ENCODE measurements around the gene ZFYVE9. TPM values are rescaled to one million over a fixed set of nuclear protein-coding genes. Genes with fewer than 3 reads are reported as not detected.
A peak's percentile ranks its signal among the peaks of the same experiment; 100 is the strongest.
"Not testable (repeated sequence)": the region's sequence is repeated elsewhere in the genome, so short reads cannot be mapped to it uniquely, and the experiment has no call there.

Gene ZFYVE9
- total RNA-seq, 4 donors from 2014 or later, result 25.6 to 95.0 (median 48.3) TPM

- intact Hi-C loops (cut with DNase I; ENCODE audit: low total_unique reads), result loop anchor here (10.0 kb wide), 1 partner anchor 154 kb away; no protein-coding TSS in a partner anchor
Observed at GRCh38 chr1:52140633-52141512, 1.0 kb upstream of the ZFYVE9 start.

GRCh38 chr1:52142220-52143183 is 613 bp downstream of the ZFYVE9 start:
- Histone ChIP-seq H3K4me1 (no peaks in the 10 kb centered on the region), H3K9me3 (no peaks in the 10 kb centered on the region), H3K36me3 (no peaks in the 10 kb centered on the region), H3K27me3 (no peaks in the 10 kb centered on the region), H3K27ac (peak overlapping the region; percentile 99 to 100), H3K4me3 (peak overlapping the region; percentile 68 to 82)
- intact Hi-C loops (cut with DNase I; ENCODE audit: low total_unique reads), result loop anchor here (10.0 kb wide), 1 partner anchor 152 kb away; no protein-coding TSS in a partner anchor
- TF ChIP-seq POLR2A (IDR thresholded peaks at IDR 0.05) (no peak), CTCF (IDR thresholded peaks at IDR 0.05) (no peak)
- DNase-seq, result peak; percentile 32 to 37

More at GRCh38 chr1:52140633-52141512, 1.0 kb upstream of the ZFYVE9 start:
- TF ChIP-seq CTCF (IDR thresholded peaks at IDR 0.05) (no peak), POLR2A (IDR thresholded peaks at IDR 0.05) (no peak)
- Histone ChIP-seq H3K27ac (peak overlapping the region; percentile 99 to 100), H3K4me3 (peak overlapping the region; percentile 68 to 82), H3K9me3 (no peaks in the 10 kb centered on the region), H3K36me3 (no peaks in the 10 kb centered on the region), H3K4me1 (no peaks in the 10 kb centered on the region), H3K27me3 (no peaks in the 10 kb centered on the region)
- no peak for DNase-seq

GRCh38 chr1:52145137-52145536 is 3.2 kb downstream of the ZFYVE9 start:
- H3K9me3 ChIP-seq, result no peaks in the 10 kb centered on the region
- no peak overlapping the region for H3K27ac ChIP-seq
- intact Hi-C loops (cut with DNase I; ENCODE audit: low total_unique reads), result loop anchor here (10.0 kb wide), 1 partner anchor 150 kb away; no protein-coding TSS in a partner anchor
- TF ChIP-seq CTCF (IDR thresholded peaks at IDR 0.05) (no peak), POLR2A (IDR thresholded peaks at IDR 0.05) (no peak)
- H3K36me3 ChIP-seq, result no peaks in the 10 kb centered on the region
- H3K4me3 ChIP-seq, result no peak overlapping the region
- no peak for DNase-seq
- no peaks in the 10 kb centered on the region for H3K27me3 ChIP-seq
- peaks cover 0 to 4% of the 10 kb centered on the region in 2 donors for H3K4me1 ChIP-seq

GRCh38 chr1:52150445-52150844 is 8.6 kb downstream of the ZFYVE9 start:
- H3K36me3 ChIP-seq; DNase-seq; intact Hi-C loops (cut with DNase I; ENCODE audit: low total_unique reads); H3K27me3 ChIP-seq; H3K9me3 ChIP-seq; H3K4me3 ChIP-seq: not testable (repeated sequence)
- Histone ChIP-seq H3K27ac (peak overlapping the region in 1 of 2 donors; percentile 9), H3K4me1 (peaks cover 10% of the 10 kb centered on the region in 2 donors)

GRCh38 chr1:52150946-52151345 is 9.1 kb downstream of the ZFYVE9 start:
- TF ChIP-seq CTCF (IDR thresholded peaks at IDR 0.05), result no peak
- no peak for TF ChIP-seq POLR2A (IDR thresholded peaks at IDR 0.05)
- H3K27me3 ChIP-seq, result no peaks in the 10 kb centered on the region
- intact Hi-C loops (cut with DNase I; ENCODE audit: low total_unique reads), result no loop called here
- no peak overlapping the region for H3K4me3 ChIP-seq
- DNase-seq, result no peak
- H3K4me1 ChIP-seq, result peaks cover 10% of the 10 kb centered on the region in 2 donors
- H3K36me3 ChIP-seq, result no peaks in the 10 kb centered on the region
- H3K27ac ChIP-seq, result peak overlapping the region in 1 of 2 donors; percentile 9
- no peaks in the 10 kb centered on the region for H3K9me3 ChIP-seq
